COR-L47 (cell line): Measurements from ENCODE around the gene ABCA3.
"Not testable (repeated sequence)": the region's sequence is repeated elsewhere in the genome, so short reads cannot be mapped to it uniquely, and the experiment has no call there.

Source experiments
- DNase-seq: peaks from one replicate; lab custom pipeline; 2025; lab: John Stamatoyannopoulos, UW

ABCA3 gene

DNA sequence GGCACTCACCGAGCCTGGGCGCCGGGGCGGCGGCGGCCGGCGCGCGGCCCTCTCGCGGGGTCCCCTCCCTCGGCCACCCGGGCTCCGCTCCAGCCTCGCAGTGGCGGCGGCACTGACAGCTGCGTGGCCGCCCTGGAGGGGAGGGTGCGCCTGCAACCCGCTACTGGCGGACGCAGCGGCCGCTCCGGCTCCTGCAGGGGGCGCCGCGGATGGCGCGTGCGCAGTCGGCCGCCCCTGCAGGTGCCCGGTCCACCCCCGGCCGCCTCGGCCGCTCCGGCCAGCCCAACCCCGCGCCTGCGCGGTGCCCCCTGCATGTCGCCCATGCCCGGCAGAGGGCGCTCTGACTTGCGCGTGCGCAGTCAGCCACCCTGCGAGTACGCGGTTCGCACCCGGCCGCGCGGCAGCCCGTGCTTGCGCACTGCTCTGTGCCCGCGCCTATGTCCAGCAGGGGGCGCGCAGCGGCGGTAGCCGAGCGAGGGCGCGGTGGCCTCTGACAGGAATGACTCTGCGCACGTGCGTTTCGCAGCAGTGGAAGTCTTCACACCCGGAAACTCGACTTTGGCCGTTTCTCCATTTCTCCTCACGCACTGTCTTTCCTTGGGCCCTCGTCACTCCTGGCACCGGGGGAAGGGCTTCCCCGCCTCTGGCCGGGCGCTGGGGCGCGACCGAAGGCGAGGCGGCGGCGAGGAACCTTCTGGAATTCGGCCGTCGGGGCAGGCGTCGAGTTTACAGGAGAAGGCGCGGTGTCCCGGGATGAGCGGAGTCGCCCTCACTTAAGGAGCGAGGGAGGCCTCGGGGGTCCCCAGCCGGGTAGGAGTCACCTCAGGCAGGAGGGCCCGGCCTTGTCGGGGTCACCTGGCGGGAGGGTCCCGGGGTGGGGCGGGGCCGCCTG is at the start of gene ABCA3:
Gene ABCA3, minus strand, starts transcription at position 165 of the 892 bp plus-strand sequence. CDS start 14,262 bp downstream, outside the sequence.
- DNase-seq = peak; percentile 90

GRCh38 chr16:2388875-2389433 is 48.4 kb upstream of the ABCA3 start:
- no peak for DNase-seq

DNA sequence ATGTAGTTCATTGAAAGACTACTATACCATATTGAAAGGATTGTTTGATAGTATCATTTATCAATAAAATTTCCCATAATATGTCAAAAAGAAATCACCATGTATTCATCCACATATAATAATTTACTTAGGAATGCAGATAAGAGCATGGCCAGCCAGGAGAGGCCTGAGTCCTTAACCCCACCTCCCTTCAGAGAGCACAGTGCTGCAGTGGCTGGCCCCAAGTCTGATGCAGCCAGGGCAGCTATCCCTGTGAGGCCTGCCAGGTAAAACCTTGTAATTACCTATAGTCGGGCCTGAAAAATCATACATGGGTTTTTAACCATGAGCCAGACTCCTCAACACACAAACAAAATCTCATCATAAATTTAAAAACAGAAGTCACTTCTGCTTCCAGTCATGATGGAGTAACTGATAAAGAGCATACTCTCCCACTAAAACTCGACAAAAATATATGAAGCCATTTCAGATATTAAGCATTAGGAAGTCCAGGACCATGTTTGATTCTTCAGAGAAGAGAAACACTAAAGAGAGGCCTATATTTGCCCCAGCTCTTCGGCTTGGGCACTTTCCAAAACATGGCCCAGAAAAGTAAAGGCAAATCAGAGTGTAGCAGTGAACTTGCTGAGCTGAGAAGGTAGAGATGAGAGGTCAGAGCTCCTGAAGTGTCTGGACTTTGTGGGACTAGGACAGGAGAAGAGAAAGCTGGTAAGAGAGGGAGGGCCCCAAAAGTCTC is 47.8 kb upstream of the ABCA3 start:
- no peak for DNase-seq

DNA sequence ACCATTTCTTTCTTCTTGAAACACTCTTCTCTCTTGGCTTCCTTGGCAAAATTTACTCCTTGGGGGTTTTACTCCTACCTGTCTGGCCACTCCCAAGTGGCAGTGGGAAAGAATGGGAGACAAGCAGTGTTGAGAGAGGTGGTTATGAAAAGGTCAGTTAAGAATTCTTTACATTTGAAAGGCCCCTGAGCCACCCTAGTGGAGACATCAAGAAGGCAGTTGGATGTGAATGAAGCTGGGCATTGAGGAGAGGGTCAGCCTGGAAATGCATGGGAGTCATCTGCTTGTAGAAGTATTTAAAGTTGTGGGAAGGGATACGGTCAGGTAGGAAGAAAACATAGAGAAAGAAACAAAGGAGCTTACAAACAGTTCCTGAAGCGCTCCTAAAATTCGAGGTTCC is 46.5 kb upstream of the ABCA3 start:
- DNase-seq = no peak

GRCh38 chr16:2385982-2386381 is 45.5 kb upstream of the ABCA3 start:
- DNase-seq = not testable (repeated sequence)

DNA sequence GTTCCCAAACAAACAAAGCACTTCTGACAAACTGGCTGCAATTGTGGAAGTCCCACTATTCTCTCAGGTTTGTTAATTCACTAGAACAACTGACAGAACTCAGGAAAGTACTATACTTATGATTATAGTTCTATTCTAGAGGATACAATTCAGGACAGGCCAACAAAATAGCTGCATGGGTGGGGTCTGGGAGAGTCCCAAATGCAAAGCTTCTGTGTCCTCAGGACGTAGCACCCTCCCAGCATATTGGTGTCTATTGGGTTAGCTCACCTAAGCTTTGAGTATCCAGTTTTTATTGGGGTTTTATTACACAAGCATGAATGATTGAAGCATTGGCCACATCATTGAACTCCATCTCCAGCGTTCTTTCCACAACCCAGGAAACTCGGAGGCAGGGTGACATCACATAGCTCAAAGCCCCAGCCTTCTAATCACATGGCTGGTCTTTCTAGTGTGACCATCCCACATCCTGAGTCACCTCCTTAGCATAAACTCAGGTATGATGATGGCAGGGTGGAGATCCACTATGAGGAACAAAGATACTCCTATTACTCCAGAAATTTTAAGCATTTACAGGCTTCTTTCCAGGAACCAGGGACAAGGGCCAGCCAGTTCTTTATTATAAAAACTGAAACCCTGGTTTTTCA is 44.8 kb upstream of the ABCA3 start:
- no peak for DNase-seq

- no peak for DNase-seq
Observed at GRCh38 chr16:2384426-2384825, 43.9 kb upstream of the ABCA3 start.

GRCh38 chr16:2383501-2383900 is 43.0 kb upstream of the ABCA3 start:
- no peak for DNase-seq

GRCh38 chr16:2374644-2375043 is 34.1 kb upstream of the ABCA3 start:
- no peak for DNase-seq

- no peak for DNase-seq
Observed at GRCh38 chr16:2373176-2373575, 32.6 kb upstream of the ABCA3 start.

GRCh38 chr16:2372684-2373083 is 32.2 kb upstream of the ABCA3 start:
- no peak for DNase-seq

GRCh38 chr16:2371421-2371820 is 30.9 kb upstream of the ABCA3 start:
- no peak for DNase-seq

DNA sequence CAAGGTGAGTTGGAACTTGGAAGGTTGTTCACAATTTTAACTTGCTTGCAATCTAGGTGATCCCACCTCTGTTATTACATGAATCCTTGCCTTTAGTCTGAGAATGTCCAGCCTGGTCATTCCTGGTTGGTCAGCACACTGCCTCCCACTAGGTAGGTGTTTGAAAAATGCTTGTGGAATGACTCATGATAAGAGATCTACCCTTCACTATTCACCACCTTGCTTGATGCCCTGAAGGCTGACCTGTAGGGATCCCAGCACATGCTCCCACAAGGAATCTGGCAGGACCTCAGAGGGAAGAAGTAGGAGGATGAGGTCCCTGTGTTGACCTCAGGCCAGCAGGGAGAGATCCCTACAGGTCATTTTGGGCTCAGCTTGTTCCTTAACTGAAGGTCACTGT is 30.2 kb upstream of the ABCA3 start:
- no peak for DNase-seq

- no peak for DNase-seq
Observed at GRCh38 chr16:2366660-2367309, 26.3 kb upstream of the ABCA3 start.

DNA sequence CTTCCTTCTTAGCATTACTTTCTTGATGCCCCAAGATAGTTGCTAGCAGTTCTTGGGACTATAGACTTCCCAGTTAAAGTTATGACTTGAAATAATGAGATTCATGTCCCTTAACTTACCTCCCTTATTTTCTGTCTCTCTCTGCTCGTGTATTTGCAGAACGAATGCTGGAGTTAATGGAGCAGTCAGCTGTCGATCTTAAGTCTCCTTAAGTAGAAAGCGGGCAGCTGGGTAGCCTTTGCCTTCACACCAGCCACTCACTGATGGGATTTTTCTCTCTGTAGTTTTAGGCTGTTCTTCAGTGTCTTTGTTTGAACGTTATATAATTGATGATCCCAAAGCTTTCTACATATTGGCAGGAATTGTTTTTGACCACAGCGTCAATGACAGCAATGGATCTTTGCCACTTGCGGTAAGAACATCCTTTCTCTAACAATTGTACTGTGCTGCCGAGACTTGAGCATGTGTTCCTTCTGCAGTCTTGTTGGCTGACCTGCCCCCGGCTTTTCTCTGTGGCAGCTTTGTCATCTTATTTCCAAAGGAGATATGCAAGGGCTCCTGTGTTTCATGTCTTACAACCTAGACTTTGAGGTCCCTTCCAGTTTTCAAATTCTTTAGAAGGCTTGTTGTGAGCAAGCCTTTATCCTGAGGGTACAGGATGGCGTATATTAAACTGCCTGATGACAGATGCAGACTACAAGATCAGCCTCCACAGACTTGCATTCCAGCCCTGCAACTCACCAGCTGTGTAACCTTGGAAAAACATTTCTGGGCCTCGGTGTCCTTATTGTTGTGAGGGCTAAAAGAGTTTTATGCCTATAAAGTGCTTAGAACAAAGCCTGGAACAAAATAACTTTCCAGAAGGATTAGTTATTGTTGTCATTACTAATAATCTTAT is 25.1 kb upstream of the ABCA3 start:
- DNase-seq = no peak

- DNase-seq = no peak
Observed at GRCh38 chr16:2364638-2365210, 24.2 kb upstream of the ABCA3 start.

- DNase-seq = no peak
Observed at GRCh38 chr16:2362218-2362617, 21.7 kb upstream of the ABCA3 start.

- DNase-seq = no peak
Observed at GRCh38 chr16:2361129-2361528, 20.6 kb upstream of the ABCA3 start.

- no peak for DNase-seq
Observed at GRCh38 chr16:2359919-2360318, 19.4 kb upstream of the ABCA3 start.

- no peak for DNase-seq
Observed at GRCh38 chr16:2358811-2359210, 18.3 kb upstream of the ABCA3 start.
